HT1080 (cell line): ENCODE data around the gene RAB10. TPM values are rescaled to one million over a fixed set of nuclear protein-coding genes. Genes with fewer than 3 reads are reported as not detected.

Source experiments
- DNase-seq: peaks from one replicate; pipeline ENCODE4 v3.0.0-alpha.2; 2015; ENCODE audit warnings: low read depth
- small RNA-seq: library from RNA; depleted of rRNA; stranded (forward); fragments of <200 nt; gene quantifications from one replicate; pipeline ENCODE3, GENCODE V24; 2014
- total RNA-seq: library from RNA; depleted of rRNA; stranded (reverse); fragments of >200 nt; shearing (Covaris generic); gene quantifications from 2 replicates; pipeline ENCODE4 v1.2.3, GENCODE V29; 2014; rRNA removed

Gene RAB10
- total RNA-seq, 1 experiment from 2014 or later = 126 TPM

- DNase-seq = no peak
Measured at GRCh38 chr2:26175466-26176278, 141.8 kb downstream of the RAB10 start.

DNA sequence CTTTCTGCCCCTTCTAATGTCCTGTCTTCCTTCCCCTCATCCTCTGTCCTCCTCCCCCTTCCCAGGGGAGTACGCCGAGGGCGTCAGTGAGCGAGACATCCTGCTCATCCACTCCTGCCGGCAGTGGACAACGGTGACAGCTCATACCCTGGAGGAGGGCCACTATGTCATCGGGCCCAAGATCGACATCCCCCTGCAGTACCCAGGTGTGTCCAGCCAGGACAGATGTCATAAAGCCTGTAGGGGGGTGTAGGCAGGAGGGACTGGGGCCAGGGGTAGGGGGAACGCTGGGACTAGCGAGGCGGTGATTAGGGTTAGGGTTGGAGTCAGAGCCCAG lies 142.4 kb downstream of the RAB10 start:
- DNase-seq = no peak

GRCh38 chr2:26177122-26177521 lies 143.2 kb downstream of the RAB10 start:
- DNase-seq = no peak

GRCh38 chr2:26178246-26178645 lies 144.4 kb downstream of the RAB10 start:
- no peak for DNase-seq

DNA sequence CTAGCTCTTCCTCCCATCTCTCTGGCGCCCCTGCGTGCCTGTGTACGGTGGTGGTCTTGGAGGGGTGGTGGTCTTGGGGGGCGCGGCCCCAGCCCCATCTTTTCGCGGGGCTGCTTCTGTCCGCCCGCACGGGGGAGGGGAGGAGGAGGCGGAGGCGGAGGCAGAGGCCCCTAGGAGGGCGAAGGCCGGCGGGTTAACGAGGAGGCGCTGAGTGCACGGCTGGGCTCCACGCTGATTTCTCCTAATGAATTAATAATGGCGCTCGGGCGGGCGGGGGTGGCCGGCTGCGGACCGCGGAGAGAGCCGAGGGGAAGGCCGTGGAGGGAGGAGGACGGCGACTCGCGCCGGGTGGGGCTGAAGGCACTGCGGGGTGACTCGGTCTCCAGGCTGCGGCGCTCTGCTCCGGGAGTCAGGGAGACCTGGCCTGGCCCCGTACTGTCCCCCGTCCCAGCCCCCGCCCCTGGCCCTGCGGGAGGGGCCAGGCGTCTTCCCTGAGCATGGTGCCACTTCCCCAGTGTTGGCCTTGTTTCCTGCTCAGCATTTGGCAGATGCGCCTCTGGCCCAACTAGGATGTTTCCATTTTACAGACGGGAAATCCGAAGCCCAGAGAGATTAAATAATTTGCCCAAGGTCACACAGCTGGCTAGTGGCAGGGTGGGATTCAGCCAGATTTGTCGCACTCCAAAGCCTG lies 145.0 kb downstream of the RAB10 start:
- DNase-seq = no peak

DNA sequence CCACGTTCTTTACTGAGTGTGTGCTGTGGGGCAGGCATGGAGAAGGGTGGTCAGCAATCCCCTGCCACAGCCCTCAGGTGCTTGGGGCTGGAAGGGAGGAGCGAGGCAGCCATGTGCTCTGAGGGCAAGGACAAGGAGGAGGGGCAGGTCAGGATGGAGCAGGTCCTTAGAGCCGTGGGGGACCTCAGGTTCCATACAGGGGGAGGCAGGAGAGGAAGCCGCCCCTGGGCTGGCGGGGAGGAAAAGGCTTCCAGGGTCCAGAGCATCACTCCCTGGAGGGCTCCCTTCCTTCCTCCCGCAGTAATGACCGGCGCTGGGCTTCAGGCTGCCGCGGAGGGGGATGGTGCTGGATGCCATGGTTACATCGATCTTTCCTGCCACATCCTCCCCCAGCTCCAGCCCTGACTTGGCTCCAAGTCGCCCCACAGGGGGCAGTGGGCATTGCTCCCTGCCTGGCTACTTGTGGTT lies 145.6 kb downstream of the RAB10 start:
- no peak for DNase-seq

DNA sequence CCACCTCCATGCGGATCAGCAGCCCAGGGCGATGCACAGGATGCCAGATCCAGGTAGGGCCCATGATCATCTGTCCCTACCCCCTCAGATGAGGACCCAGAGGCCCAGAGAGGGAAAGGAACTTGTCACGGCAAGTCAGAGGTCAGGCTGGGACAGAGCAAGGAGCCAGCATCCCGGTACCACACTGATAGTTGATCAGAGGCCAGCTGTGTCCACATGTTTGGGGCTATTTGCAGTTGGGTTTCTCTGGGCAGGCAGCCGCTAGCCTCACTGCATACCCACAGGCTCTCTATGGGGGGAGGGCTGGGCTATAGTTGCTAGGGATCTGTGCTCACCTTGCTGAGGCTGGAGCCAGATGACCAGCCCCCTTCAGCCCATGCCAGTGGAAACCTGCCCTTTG lies 148.6 kb downstream of the RAB10 start:
- no peak for DNase-seq

DNA sequence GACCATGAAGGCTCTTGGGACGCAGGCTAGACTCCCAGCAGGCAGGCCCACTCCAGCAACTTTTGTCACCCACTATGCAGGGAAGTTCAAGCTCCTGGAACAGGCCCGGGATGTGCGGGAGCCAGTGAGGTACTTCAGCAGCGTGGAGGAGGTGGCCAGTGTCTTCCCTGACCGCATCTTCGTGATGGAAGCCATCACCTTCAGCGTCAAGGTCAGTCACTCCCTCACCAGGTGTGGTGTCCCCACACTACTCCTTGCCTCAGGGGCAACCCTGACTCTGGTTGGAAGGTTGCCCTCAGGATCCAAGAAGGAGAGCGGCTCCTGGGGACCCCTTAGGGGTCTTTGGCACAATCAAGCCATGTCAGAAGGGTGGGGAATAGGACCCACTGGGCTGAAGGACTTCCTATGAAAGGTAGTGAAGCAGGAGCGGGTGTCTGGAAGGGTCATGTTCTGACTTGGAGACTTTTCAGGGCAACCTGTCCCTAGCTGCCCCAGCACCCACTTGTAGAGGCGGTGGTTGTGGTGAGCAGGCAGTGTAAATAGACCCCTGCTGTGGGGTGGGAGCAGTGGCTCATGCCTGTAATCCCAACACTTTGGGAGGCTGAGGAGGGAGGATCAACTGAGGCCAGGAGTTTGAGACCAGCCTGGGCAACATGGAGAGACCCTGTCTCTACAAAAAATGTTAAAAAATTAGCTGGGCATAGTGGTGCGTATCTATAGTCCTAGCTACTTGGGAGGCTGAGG lies 149.2 kb downstream of the RAB10 start:
- DNase-seq = no peak

- no peak for DNase-seq
Measured at GRCh38 chr2:26184121-26184520, 150.2 kb downstream of the RAB10 start.

- DNase-seq = no peak
Measured at GRCh38 chr2:26184555-26185303, 150.8 kb downstream of the RAB10 start.

GRCh38 chr2:26185304-26185928 lies 151.5 kb downstream of the RAB10 start:
- DNase-seq = no peak

DNA sequence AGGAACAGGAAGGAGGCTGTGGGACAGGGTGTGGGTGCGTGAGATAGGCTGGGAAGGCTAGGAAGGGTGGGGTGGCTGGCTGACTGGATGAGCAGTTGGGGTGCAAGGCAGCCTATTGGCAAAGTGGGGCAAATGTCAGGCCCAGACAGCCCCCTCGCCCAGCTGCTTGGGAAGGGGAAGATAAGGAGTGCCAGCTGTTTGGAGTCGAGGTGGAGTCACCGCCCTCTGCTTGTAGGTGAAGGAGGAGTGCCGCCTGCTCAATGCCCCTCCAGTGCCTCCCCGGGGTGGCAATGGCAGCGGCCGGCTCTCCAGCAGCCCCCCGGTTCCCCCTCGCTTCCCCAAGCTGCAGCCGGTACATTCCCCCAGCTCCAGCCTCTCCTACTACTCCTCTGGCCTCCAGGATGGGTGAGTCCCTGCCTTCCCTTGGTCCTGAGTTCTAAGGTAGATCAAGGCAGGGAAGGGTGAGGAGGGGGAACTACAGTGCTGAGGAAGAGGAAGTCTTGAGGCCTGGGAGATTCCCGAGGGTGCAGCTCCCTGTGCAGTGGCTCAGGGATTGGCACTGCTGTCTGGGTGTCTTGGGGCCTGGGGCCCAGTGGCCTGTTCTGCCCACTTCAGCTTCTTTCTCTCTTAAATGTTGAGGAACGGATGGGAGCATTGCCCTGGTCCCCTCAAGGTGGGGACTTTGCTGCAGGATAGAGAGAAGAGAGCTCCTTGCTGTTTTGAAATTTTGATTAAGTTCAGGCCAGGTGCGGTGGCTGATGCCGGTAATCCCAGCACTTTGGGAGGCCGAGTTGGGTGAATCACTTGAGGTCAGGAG lies 152.3 kb downstream of the RAB10 start:
- no peak for DNase-seq

Small RNAs within 50 kb of the gene (small RNA-seq; reads per million reads assigned to genes)
- gene RNU6-942P = not detected
- not detected for gene UQCRHP2

Other genes starting within 250 kb of the RAB10 start
- 13.2 and 13.9 TPM in 2 replicates for gene ASXL2, start 155.6 kb upstream of the RAB10 start, total RNA-seq
- 10.2 and 17.5 TPM in 2 replicates for gene KIF3C, start 51.6 kb upstream of the RAB10 start, total RNA-seq
- 1.5 and 2.3 TPM in 2 replicates for gene GAREM2, start 139.0 kb downstream of the RAB10 start, total RNA-seq
- gene HADHA, start 210.5 kb downstream of the RAB10 start, total RNA-seq = 89.4 and 93.6 TPM in 2 replicates
- 52.5 and 62.2 TPM in 2 replicates for gene HADHB, start 210.9 kb downstream of the RAB10 start, total RNA-seq